GM18517 (cell line): Measurements from ENCODE around the gene LETM1.

ENCODE experiments used
- ATAC-seq: cut with Tn5 transposase; IDR thresholded peaks from one replicate; pipeline ENCODE4 v1.9.1; 2021; ENCODE audit warnings: mild to moderate bottlenecking, moderate library complexity; ENCODE audit not compliant: unreplicated experiment

The LETM1 gene

DNA sequence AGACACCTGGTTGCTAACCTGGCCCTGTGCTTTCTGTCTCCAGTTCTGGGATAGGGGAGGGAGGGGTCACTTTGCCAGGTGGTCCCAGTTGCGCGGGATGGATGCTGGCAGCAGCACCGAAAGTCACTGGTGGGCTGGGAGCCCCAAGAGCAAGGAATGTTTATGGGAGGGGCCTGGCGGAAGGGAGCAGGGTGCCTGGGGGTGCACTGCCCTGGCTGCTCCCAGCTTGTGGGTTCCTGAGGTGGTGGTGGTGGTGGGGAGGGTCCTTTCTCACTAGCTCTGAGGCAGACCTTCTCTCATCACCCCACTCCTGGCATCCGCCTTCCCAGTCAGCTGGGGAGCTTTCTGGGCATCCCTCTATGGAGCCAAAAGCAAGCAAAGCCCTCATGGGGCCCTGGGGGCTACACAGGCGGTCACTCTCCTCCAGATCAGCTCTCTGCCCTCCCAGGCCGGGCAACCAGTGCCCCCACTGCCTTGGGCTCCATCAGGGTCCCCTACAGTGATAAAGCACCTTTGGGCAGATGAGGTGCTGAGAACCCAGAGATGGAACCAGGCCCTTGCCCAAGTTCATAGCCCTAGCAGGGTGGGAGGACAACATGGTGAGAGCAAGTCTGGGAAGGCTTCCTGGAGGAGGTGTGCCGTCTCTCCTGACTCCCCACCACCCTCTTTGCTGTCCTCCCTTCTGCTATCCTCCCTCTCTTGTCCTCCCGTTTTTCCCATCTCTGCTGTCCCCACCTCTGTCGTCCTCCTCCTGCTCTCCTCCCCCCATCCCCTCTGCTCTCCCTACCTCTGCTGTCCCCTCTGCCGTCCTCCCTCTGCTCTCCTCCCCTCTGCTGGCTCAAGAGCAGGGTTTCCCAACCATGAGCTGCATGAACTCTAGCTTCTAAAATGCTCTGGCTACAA lies 46.9 kb downstream of the LETM1 start:
- ATAC-seq, result no peak

GRCh38 chr4:1808396-1808795 lies 47.6 kb downstream of the LETM1 start:
- no peak for ATAC-seq

GRCh38 chr4:1807332-1807777 lies 48.6 kb downstream of the LETM1 start:
- ATAC-seq, result no peak

DNA sequence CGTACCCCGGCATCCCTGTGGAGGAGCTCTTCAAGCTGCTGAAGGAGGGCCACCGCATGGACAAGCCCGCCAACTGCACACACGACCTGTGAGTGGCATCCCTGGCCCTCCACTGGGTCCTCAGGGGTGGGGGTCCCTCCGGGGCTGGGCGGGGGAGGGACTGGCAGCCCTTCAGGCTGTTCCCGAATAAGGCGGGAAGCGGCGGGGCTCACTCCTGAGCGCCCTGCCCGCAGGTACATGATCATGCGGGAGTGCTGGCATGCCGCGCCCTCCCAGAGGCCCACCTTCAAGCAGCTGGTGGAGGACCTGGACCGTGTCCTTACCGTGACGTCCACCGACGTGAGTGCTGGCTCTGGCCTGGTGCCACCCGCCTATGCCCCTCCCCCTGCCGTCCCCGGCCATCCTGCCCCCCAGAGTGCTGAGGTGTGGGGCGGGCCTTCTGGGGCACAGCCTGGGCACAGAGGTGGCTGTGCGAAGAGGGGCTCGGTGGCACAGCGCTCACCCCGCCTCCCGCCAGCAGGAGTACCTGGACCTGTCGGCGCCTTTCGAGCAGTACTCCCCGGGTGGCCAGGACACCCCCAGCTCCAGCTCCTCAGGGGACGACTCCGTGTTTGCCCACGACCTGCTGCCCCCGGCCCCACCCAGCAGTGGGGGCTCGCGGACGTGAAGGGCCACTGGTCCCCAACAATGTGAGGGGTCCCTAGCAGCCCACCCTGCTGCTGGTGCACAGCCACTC lies 49.2 kb downstream of the LETM1 start:
- ATAC-seq, result no peak

- ATAC-seq, result no peak
Measured at GRCh38 chr4:1806223-1806564, 49.8 kb downstream of the LETM1 start.

GRCh38 chr4:1805493-1806222 lies 50.3 kb downstream of the LETM1 start:
- no peak for ATAC-seq

DNA sequence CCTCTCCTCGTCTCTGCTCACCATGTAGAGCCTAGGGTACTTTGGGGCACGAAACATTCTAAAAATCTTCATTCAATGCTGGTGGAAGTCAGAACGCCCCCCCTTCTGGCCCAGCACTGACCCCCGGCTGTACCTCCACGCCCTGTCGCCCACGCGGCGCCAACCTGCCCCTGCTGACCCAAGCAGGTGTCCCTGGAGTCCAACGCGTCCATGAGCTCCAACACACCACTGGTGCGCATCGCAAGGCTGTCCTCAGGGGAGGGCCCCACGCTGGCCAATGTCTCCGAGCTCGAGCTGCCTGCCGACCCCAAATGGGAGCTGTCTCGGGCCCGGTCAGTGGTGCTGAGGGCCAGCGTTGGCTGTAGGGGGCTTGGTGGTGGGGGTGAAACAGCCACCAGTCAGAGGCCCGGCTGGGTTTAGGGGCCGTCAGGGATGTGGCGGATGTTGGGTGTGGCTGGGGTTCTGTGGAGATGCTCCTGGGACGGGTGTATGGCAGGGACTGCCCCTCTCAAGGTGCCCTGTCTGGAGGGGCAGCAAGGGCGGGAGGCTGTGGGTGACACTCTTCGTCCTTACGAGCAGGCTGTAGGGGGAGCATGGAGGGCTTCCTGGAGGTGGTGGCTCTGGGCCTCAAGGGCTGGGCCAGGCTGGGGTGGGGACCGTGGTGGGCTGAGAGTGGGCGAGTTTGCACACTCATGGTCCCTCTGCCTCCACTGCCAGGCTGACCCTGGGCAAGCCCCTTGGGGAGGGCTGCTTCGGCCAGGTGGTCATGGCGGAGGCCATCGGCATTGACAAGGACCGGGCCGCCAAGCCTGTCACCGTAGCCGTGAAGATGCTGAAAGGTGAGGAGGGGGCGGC lies 51.1 kb downstream of the LETM1 start:
- ATAC-seq, result no peak

DNA sequence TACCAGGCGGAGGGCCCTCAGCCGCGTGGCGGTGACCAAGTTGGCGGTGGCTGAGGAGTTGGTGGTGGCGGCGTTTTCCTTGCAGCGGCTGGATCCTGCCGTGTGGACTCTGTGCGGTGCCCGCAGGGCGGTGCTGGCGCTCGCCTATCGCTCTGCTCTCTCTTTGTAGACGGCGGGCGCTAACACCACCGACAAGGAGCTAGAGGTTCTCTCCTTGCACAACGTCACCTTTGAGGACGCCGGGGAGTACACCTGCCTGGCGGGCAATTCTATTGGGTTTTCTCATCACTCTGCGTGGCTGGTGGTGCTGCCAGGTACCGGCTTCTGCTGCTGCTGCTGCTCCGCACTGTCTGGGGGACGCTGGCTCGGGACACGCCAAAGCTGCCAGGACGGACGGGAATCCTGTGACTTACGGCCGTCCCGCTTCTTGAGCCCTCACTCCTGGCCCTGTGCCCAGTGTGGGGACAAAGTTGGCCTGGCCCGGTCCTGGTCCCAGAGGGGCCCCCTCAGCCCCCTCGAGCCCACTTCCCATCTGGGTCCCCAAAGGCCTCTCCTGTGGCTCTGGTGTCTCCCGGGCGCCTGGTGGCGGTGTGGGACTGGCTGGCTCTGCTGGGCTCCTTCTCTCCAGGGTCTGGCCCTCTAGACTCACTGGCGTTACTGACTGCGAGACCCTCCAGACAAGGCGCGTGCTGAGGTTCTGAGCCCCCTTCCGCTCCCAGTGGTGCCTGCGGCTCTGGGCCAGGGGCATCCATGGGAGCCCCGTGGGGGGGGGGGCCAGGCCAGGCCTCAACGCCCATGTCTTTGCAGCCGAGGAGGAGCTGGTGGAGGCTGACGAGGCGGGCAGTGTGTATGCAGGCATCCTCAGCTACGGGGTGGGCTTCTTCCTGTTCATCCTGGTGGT lies 52.2 kb downstream of the LETM1 start:
- no peak for ATAC-seq

DNA sequence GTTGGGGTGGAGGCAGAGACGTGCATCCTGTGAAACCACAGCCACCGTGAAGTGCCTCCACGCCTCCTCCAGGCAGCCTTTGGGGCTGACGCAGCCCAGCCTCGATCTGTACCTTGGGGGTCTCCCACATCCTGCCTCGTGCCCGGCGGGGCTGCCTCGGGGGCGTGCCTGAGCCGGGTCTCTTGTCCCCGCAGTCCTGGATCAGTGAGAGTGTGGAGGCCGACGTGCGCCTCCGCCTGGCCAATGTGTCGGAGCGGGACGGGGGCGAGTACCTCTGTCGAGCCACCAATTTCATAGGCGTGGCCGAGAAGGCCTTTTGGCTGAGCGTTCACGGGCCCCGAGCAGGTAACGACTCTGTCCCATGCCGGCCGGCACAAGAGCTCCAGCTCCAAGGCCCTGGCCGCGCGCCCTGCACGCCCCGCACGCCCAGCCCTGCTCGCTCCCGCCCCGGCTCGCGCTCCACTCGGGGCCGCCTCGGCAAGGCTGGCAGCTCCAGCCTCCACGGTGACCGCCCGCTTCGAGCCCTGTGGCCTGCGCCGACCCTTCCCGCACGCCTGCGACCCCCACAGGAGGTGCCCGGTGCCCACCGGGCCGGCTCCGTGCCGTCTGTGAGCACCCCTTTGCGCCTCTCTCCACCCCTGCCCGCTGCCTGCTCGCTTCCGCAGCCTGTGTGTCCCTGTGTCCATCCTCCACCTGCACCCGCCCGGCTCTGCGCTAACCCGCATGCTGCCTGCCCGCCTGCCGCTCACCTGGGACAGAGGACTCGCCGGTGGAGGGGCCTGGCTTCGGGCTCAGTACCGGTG lies 53.0 kb downstream of the LETM1 start:
- ATAC-seq, result no peak

DNA sequence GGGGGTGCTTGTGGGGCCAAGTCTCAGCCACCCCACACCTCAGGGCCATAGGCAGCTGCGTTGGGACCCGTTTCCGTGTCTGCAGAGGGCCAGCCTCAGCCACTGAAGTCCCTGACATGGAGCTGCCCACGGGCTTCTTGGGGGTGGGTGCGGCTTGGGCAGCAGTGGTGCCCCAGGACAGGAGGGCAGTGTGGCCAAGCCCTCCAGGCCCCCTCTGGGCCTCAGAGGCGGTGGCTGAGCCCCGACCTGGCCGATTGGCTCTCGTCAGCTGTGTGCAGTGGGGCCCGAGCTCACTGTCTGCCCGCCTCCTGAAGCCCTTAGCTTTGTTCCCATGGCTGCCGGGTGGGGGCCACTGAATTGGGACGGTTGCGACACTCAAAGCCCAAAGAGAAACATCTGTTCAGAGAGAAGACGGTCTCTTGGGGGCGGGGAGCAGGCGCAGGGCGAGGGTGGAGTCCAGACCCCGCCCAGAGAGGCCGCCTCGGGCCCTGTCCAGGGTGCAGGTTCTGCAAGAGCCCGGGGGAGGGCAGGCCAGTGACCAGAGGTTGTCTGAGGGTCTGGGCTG lies 53.7 kb downstream of the LETM1 start:
- ATAC-seq, result no peak

DNA sequence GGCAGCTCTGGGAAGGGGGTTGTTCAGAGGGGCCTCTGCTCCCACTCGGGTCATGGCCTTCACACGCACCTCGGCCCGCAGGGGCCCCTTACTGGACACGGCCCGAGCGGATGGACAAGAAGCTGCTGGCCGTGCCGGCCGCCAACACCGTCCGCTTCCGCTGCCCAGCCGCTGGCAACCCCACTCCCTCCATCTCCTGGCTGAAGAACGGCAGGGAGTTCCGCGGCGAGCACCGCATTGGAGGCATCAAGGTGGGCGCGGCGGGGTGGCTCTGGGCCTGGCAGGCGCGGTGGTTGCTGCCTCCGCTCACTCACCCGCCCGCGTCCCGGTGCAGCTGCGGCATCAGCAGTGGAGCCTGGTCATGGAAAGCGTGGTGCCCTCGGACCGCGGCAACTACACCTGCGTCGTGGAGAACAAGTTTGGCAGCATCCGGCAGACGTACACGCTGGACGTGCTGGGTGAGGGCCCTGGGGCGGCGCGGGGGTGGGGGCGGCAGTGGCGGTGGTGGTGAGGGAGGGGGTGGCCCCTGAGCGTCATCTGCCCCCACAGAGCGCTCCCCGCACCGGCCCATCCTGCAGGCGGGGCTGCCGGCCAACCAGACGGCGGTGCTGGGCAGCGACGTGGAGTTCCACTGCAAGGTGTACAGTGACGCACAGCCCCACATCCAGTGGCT lies 54.5 kb downstream of the LETM1 start:
- no peak for ATAC-seq

GRCh38 chr4:1800805-1801204 lies 55.2 kb downstream of the LETM1 start:
- no peak for ATAC-seq

GRCh38 chr4:1799387-1800375 lies 56.3 kb downstream of the LETM1 start:
- ATAC-seq, result no peak

- no peak for ATAC-seq
Measured at GRCh38 chr4:1798580-1799386, 57.2 kb downstream of the LETM1 start.

- no peak for ATAC-seq
Measured at GRCh38 chr4:1797861-1798579, 57.9 kb downstream of the LETM1 start.
